HepG2 (cell line): Measurements from ENCODE around the gene MSI2. TPM values are rescaled to one million over a fixed set of nuclear protein-coding genes. Genes with fewer than 3 reads are reported as not detected.

Source experiments
- ADNP ChIP-seq: sonication (generic); formaldehyde crosslinking; IDR thresholded peaks from 2 replicates; pipeline ENCODE4 v1.4.0; 2020; ENCODE audit warnings: missing genetic modification reagents
- AGO1 ChIP-seq: fragments of 200-400 bp; formaldehyde crosslinking; IDR thresholded peaks from 2 replicates; pipeline ENCODE4 v1.6.1; 2017; ENCODE audit warnings: mild to moderate bottlenecking, low read depth, low read length, moderate library complexity; ENCODE audit not compliant: poor library complexity, severe bottlenecking
- EZH2 ChIP-seq: conservative IDR thresholded peaks from 2 replicates; pipeline ENCODE4 v1.6.1; 2012; ENCODE audit warnings: mild to moderate bottlenecking, low read depth, low read length, moderate library complexity
- FOXO1 ChIP-seq: sonication (generic); formaldehyde crosslinking; IDR thresholded peaks from 2 replicates; pipeline ENCODE4 v1.4.0; 2020; ENCODE audit warnings: missing genetic modification reagents
- JUN ChIP-seq: sonication (generic); formaldehyde crosslinking; IDR thresholded peaks from 2 replicates; pipeline ENCODE4 v1.4.0; 2020; ENCODE audit warnings: mild to moderate bottlenecking, missing genetic modification reagents
- JUNB ChIP-seq: sonication (generic); formaldehyde crosslinking; IDR thresholded peaks from 2 replicates; pipeline ENCODE4 v1.8.0; 2022; ENCODE audit warnings: missing genetic modification reagents, mild to moderate bottlenecking, borderline replicate concordance
- MED1 ChIP-seq: sonication (generic); formaldehyde crosslinking; IDR thresholded peaks from 2 replicates; pipeline ENCODE4 v1.4.0; 2020; ENCODE audit warnings: missing genetic modification reagents
- PRDM4 ChIP-seq: sonication (generic); formaldehyde crosslinking; IDR thresholded peaks from 2 replicates; pipeline ENCODE4 v1.9.0; 2021; ENCODE audit warnings: missing genetic modification reagents, borderline replicate concordance
- SETDB1 ChIP-seq: sonication (generic); formaldehyde crosslinking; IDR thresholded peaks from 2 replicates; pipeline ENCODE4 v1.5.1; 2020; ENCODE audit warnings: missing genetic modification reagents, mild to moderate bottlenecking, borderline replicate concordance
- TARDBP ChIP-seq: sonication (generic); formaldehyde crosslinking; IDR thresholded peaks from 2 replicates; pipeline ENCODE4 v1.8.0; 2022; ENCODE audit warnings: mild to moderate bottlenecking, missing genetic modification reagents
- TCF12 ChIP-seq, 2 experiments: fragments of 450-650 bp in 1 of 2; sonication (generic) in 1 of 2; formaldehyde crosslinking in 1 of 2; IDR thresholded peaks; 2 replicates each; pipeline versions ENCODE4 v1.6.1 to v1.8.0; 2017 to 2022; ENCODE audit warnings: antibody characterized with exemption in 1 of 2, mild to moderate bottlenecking in 1 of 2, missing genetic modification reagents in 1 of 2, moderate library complexity in 1 of 2
- XRCC5 ChIP-seq: fragments of 200-400 bp; formaldehyde crosslinking; optimal IDR thresholded peaks from 2 replicates; pipeline ENCODE3; 2017; ENCODE audit warnings: mild to moderate bottlenecking, low read length
- ZKSCAN1 ChIP-seq: fragments of 150-350 bp; IDR thresholded peaks from 2 replicates; pipeline ENCODE4 v1.6.1; 2014; ENCODE audit warnings: low read length
- ZNF335 ChIP-seq: sonication (generic); formaldehyde crosslinking; IDR thresholded peaks from 2 replicates; pipeline ENCODE4 v1.4.0; 2020; ENCODE audit warnings: missing genetic modification reagents
- ZNF432 ChIP-seq: sonication (generic); formaldehyde crosslinking; IDR thresholded peaks from 2 replicates; pipeline ENCODE4 v1.5.0; 2020; ENCODE audit warnings: missing genetic modification reagents, mild to moderate bottlenecking, borderline replicate concordance
- ZNF510 ChIP-seq: sonication (generic); formaldehyde crosslinking; IDR thresholded peaks from 2 replicates; pipeline ENCODE4 v1.4.0; 2020; ENCODE audit warnings: low read depth, mild to moderate bottlenecking, missing genetic modification reagents
- ZSCAN20 ChIP-seq: sonication (generic); formaldehyde crosslinking; IDR thresholded peaks from 2 replicates; pipeline ENCODE4 v1.4.0; 2020; ENCODE audit warnings: missing genetic modification reagents, mild to moderate bottlenecking, borderline replicate concordance
- polyA plus RNA-seq, 8 experiments: library from polyadenylated mRNA; depleted of rRNA in 3 of 8; stranded (reverse) in 7 of 8; unstranded in 1 of 8; fragments of >200 nt; fragmentation: Illumina TruSeq in 4 of 8; extraction: Trizol in 4 of 8; gene quantifications; 2 replicates each; pipeline versions ENCODE4 v1.2.1 to v1.2.3, GENCODE V29; 2011 to 2016; ENCODE audit warnings: low read depth in 4 of 8, missing spikeins in 1 of 8, mixed read lengths in 1 of 8; ENCODE audit not compliant: insufficient read depth in 1 of 8
- total RNA-seq, 5 experiments: library from RNA; depleted of rRNA; stranded (reverse); fragments of >200 nt; fragmentation: Illumina TruSeq; extraction: Trizol; gene quantifications; 2 replicates each; pipeline ENCODE4 v1.2.3, GENCODE V29; 2016; ENCODE audit warnings: low read depth in 1 of 5
- TF ChIP-seq, protein P1 (sequence below): sonication (generic); formaldehyde crosslinking; IDR thresholded peaks from 2 replicates; pipeline ENCODE4 v1.8.0; 2022; ENCODE audit warnings: missing genetic modification reagents, low read depth, mild to moderate bottlenecking, borderline replicate concordance
- TF ChIP-seq, protein P2 (sequence below): sonication (generic); formaldehyde crosslinking; IDR thresholded peaks from 2 replicates; pipeline ENCODE4 v1.5.1; 2020; ENCODE audit warnings: mild to moderate bottlenecking, missing genetic modification reagents, moderate library complexity

MSI2 gene
- total and polyA plus RNA-seq, 2 of the 13 experiments (the other 11 are each of a cell fraction or from before 2014, with no cell fraction given): 77.5 to 78.4 TPM

GRCh38 chr17:57440522-57441269, 184.4 kb downstream of the MSI2 start (continued):
- TF ChIP-seq TCF12 (IDR thresholded peaks at IDR 0.05): no peak
- 0 out of 2 replicates have a peak, but pooled peaks have one; percentile 45 for TF ChIP-seq TCF12 (CRISPR knock-in tag; IDR thresholded peaks at IDR 0.05)
- TF ChIP-seq PRDM4 (CRISPR knock-in tag): no peak
- peak; percentile 45 for TF ChIP-seq MED1 (CRISPR knock-in tag)
- peak; percentile 42; the same call in 1 of the 2 replicates for TF ChIP-seq FOXO1 (CRISPR knock-in tag)
- no peak for TF ChIP-seq ZNF335 (CRISPR knock-in tag)
- no peak for TF ChIP-seq JUN
- TF ChIP-seq EZH2: no peak
- no peak for TF ChIP-seq ZKSCAN1
- TF ChIP-seq ADNP: no peak
- no peak for TF ChIP-seq AGO1
- no peak for TF ChIP-seq ZNF432 (CRISPR knock-in tag)
- no peak for TF ChIP-seq SETDB1 (CRISPR knock-in tag)
- TF ChIP-seq, protein P1, sequence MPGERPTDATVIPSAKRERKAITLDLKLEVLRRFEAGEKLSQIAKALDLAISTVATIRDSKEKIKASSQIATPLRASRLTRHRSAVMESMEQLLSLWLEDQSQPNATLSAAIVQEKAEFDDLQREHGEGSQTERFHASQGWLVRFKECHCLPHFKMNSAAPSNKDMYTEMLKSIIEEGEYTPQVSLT (CRISPR knock-in tag): no peak
- TF ChIP-seq JUNB (CRISPR knock-in tag): no peak
- TF ChIP-seq, protein P2, sequence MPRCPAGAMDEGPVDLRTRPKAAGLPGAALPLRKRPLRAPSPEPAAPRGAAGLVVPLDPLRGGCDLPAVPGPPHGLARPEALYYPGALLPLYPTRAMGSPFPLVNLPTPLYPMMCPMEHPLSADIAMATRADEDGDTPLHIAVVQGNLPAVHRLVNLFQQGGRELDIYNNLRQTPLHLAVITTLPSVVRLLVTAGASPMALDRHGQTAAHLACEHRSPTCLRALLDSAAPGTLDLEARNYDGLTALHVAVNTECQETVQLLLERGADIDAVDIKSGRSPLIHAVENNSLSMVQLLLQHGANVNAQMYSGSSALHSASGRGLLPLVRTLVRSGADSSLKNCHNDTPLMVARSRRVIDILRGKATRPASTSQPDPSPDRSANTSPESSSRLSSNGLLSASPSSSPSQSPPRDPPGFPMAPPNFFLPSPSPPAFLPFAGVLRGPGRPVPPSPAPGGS: no peak
- peak; percentile 57 for TF ChIP-seq XRCC5
- TF ChIP-seq ZNF510 (CRISPR knock-in tag): no peak
- TF ChIP-seq ZSCAN20 (CRISPR knock-in tag): no peak
- TF ChIP-seq TARDBP (CRISPR knock-in tag): no peak
